PC-9 (cell line): ENCODE data around the gene KIAA1671. TPM values are rescaled to one million over a fixed set of nuclear protein-coding genes. Genes with fewer than 3 reads are reported as not detected.

Experiments
- BruUV-seq: library from RNA; stranded (reverse); fragments of 400-500 nt; replicated peaks from 2 replicates; lab custom pipeline; 2021; lab: Mats Ljungman, UMichigan
- CTCF ChIA-PET: fragments of 300-600 bp; sonication (Branson Sonifier 250); formaldehyde crosslinking; loops from one replicate; lab custom pipeline; 2022; ENCODE audit warnings: antibody characterized with exemption; lab: Charles Lee
- POLR2A ChIA-PET: fragments of 300-600 bp; sonication (Branson Sonifier 250); formaldehyde crosslinking; loops from one replicate; lab custom pipeline; 2022; ENCODE audit warnings: antibody characterized with exemption; ENCODE audit not compliant: unreplicated experiment; lab: Charles Lee
- DNase-seq, 2 experiments: peaks; one replicate each; pipeline versions ENCODE4 v3.0.0 to v3.0.0-alpha.2; 2015 to 2022; ENCODE audit warnings: mixed read lengths in 1 of 2
- H2AFZ ChIP-seq: fragments of 200-600 bp; sonication (generic); 2 replicates; pipeline ENCODE4 v1.8.1; 2017; ENCODE audit warnings: antibody characterized with exemption
- H3F3A ChIP-seq: fragments of 200-600 bp; sonication (generic); 2 replicates; pipeline ENCODE4 v1.8.1; 2017; ENCODE audit warnings: antibody characterized with exemption, mild to moderate bottlenecking, low read depth; ENCODE audit not compliant: insufficient read depth
- H3K27ac ChIP-seq: fragments of 200-600 bp; sonication (generic); 2 replicates; pipeline ENCODE4 v1.6.1; 2016; ENCODE audit warnings: mixed run types
- H3K27me3 ChIP-seq: fragments of 200-600 bp; sonication (generic); 2 replicates; pipeline ENCODE4 v1.6.1; 2016; ENCODE audit warnings: low read depth, mixed run types; ENCODE audit not compliant: insufficient read depth
- H3K36me3 ChIP-seq: fragments of 200-600 bp; sonication (generic); 2 replicates; pipeline ENCODE4 v1.6.1; 2016; ENCODE audit warnings: low read depth, mixed run types
- H3K4me1 ChIP-seq: fragments of 200-600 bp; sonication (generic); replicated peaks from 2 replicates; pipeline ENCODE4 v1.6.1; 2016; ENCODE audit warnings: mixed run types; ENCODE audit not compliant: insufficient read depth
- H3K4me2 ChIP-seq: fragments of 200-600 bp; sonication (generic); 2 replicates; pipeline ENCODE4 v1.6.1; 2017; ENCODE audit warnings: mixed run types
- H3K4me3 ChIP-seq: fragments of 200-600 bp; sonication (generic); 2 replicates; pipeline ENCODE4 v1.6.1; 2016; ENCODE audit warnings: mixed run types
- H3K79me2 ChIP-seq: fragments of 200-600 bp; sonication (generic); 2 replicates; pipeline ENCODE4 v1.6.1; 2017; ENCODE audit warnings: low read depth, mixed run types
- H3K9me2 ChIP-seq: fragments of 200-600 bp; sonication (generic); 2 replicates; pipeline ENCODE4 v1.8.1; 2017; ENCODE audit warnings: mild to moderate bottlenecking; ENCODE audit not compliant: insufficient read depth
- H3K9me3 ChIP-seq: fragments of 200-600 bp; sonication (generic); 2 replicates; pipeline ENCODE4 v1.8.1; 2016; ENCODE audit warnings: low read depth; ENCODE audit not compliant: insufficient read depth
- H4K20me1 ChIP-seq: fragments of 200-600 bp; sonication (generic); 2 replicates; pipeline ENCODE4 v1.8.1; 2017; ENCODE audit not compliant: insufficient read depth
- EZH2 ChIP-seq: fragments of 200-600 bp; sonication (generic); IDR thresholded peaks from 2 replicates; pipeline ENCODE4 v1.8.0; 2017; ENCODE audit warnings: antibody characterized with exemption, low read depth
- intact Hi-C: fragments of 100-400 bp; cut with micrococcal nuclease; formaldehyde crosslinking; loops from one replicate; pipeline ENCODE4 v1.10.0; 2022; ENCODE audit not compliant: unreplicated experiment
- total RNA-seq: library from RNA; stranded (reverse); gene quantifications from 2 replicates; pipeline ENCODE4 v1.2.3, GENCODE V29; 2021
- TF ChIP-seq, protein P1 (sequence below): fragments of 200-600 bp; sonication (generic); conservative IDR thresholded peaks from 2 replicates; pipeline ENCODE4 v1.6.1; 2017; ENCODE audit warnings: mixed run types, antibody characterized with exemption, mild to moderate bottlenecking, moderate library complexity

The KIAA1671 gene
- total RNA-seq, 1 experiment from 2014 or later = 44.3 TPM

DNA sequence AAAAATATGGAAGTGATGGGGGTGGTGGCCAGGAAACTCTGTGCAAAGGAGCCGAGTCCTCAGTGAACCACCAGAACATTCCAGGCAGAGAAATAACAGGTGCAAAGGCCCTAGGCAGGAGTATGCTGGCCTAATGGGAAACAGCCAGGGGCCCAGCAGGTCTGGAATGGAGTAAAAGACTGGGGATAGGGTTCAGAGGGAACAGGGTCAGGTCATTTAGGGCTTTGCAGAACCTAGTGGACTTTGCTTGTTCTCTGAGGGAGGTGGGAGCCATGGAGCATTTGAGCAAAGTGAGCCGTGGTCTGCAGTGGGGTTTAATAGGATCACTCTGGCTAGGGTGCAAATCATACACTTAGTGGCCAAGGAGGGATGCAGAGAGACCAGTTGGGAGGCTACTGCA, 255.8 kb downstream of the KIAA1671 start:
- Histone ChIP-seq H3K79me2 (no peaks in the 10 kb centered on the region), H3K4me3 (no peak overlapping the region), H4K20me1 (no peaks in the 10 kb centered on the region), H2AFZ (no peak overlapping the region), H3K9me2 (no peaks in the 10 kb centered on the region), H3K4me1 (no peaks in the 10 kb centered on the region), H3K36me3 (no peaks in the 10 kb centered on the region), H3K27me3 (no peaks in the 10 kb centered on the region), H3K27ac (no peak overlapping the region), H3F3A (no peaks in the 10 kb centered on the region), H3K9me3 (no peaks in the 10 kb centered on the region), H3K4me2 (no peak overlapping the region)
- no TSS peak for BruUV-seq
- no peak for DNase-seq
- ChIA-PET CTCF (no interaction called here), POLR2A (no interaction called here)
- TF ChIP-seq, protein P1, sequence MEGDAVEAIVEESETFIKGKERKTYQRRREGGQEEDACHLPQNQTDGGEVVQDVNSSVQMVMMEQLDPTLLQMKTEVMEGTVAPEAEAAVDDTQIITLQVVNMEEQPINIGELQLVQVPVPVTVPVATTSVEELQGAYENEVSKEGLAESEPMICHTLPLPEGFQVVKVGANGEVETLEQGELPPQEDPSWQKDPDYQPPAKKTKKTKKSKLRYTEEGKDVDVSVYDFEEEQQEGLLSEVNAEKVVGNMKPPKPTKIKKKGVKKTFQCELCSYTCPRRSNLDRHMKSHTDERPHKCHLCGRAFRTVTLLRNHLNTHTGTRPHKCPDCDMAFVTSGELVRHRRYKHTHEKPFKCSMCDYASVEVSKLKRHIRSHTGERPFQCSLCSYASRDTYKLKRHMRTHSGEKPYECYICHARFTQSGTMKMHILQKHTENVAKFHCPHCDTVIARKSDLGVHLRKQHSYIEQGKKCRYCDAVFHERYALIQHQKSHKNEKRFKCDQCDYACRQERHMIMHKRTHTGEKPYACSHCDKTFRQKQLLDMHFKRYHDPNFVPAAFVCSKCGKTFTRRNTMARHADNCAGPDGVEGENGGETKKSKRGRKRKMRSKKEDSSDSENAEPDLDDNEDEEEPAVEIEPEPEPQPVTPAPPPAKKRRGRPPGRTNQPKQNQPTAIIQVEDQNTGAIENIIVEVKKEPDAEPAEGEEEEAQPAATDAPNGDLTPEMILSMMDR = no peak
- no peak for TF ChIP-seq EZH2
- intact Hi-C loops = loop anchor here (10.0 kb wide), 1 partner anchor 566 kb away; no protein-coding TSS in a partner anchor

DNA sequence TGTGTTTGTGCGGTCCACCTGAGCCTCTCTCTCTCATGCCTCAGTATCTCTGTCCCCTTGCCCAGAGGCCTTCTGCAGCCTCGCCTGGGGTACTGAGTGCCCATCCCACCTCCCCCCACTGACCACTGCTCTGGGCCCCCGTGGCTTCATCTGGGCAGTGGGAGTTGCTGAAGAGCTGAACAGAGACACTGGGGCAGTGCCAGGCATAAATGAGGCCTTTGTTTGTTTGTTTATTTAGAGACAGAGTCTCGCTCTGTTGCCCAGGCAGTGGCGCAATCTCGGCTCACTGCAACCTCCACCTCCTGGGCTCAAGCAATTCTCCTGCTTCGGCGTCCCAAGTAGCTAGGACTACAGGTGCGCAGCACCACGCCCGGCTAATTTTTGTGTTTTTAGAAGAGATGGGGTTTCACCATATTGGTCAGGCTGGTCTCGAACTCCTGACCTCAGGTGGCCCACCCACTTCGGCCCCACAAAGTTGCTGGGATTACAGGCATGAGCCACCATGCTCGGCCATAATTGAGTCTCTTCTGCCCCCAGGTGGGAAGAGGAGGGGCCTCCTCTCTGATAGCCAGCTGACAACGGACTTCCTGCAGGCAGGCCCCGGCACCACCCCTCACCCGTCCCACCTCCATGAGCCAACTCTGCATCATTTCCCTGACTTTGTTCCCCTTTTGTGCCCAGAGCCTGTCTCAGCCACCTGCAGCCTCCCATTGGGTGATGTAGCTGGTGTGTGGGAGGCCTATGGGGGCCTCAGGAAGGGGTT, 256.4 kb downstream of the KIAA1671 start:
- intact Hi-C loops = loop anchor here (10.0 kb wide), 1 partner anchor 566 kb away; no protein-coding TSS in a partner anchor
- CTCF ChIA-PET = no interaction called here
- H3K27me3 ChIP-seq = no peaks in the 10 kb centered on the region
- BruUV-seq = no TSS peak
- DNase-seq = no peak
- no peaks in the 10 kb centered on the region for H3K9me2 ChIP-seq
- H3F3A ChIP-seq = no peaks in the 10 kb centered on the region
- no peaks in the 10 kb centered on the region for H3K79me2 ChIP-seq
- H3K4me1 ChIP-seq = no peaks in the 10 kb centered on the region
- H3K4me3 ChIP-seq = no peak overlapping the region
- H3K27ac ChIP-seq = no peak overlapping the region
- no peaks in the 10 kb centered on the region for H3K9me3 ChIP-seq
- POLR2A ChIA-PET = no interaction called here
- H4K20me1 ChIP-seq = no peaks in the 10 kb centered on the region
- H2AFZ ChIP-seq = no peak overlapping the region
- TF ChIP-seq, protein P1 = no peak
- TF ChIP-seq EZH2 = no peak
- H3K4me2 ChIP-seq = no peak overlapping the region
- H3K36me3 ChIP-seq = no peaks in the 10 kb centered on the region

DNA sequence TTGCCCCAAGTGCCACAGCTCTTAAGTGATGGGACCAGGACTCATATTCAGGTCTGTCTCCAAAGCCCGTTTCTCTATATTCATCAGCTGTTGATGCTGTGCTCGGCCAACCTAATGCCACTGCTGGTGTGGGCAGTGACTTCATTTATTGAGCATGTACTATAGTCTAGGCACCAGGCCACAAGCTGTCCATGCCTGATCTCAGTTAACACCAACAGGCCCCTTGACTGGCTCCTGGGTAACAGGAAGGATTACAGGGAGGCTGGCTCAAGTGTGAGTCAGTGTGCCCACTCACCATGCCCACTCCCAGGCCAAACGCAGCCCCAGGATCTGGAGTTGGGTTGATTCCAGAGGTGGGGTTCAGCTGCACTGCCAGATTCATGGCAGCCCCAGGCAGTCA, 258.3 kb downstream of the KIAA1671 start:
- no peak overlapping the region for H3K27ac ChIP-seq
- no peak overlapping the region for H2AFZ ChIP-seq
- H3K27me3 ChIP-seq = no peaks in the 10 kb centered on the region
- H3K79me2 ChIP-seq = no peaks in the 10 kb centered on the region
- H3K4me3 ChIP-seq = no peak overlapping the region
- DNase-seq = no peak
- no peaks in the 10 kb centered on the region for H3K36me3 ChIP-seq
- H4K20me1 ChIP-seq = no peaks in the 10 kb centered on the region
- no peaks in the 10 kb centered on the region for H3F3A ChIP-seq
- H3K9me2 ChIP-seq = no peaks in the 10 kb centered on the region
- intact Hi-C loops = no loop called here
- H3K9me3 ChIP-seq = no peaks in the 10 kb centered on the region
- BruUV-seq = no TSS peak
- TF ChIP-seq EZH2 = no peak
- TF ChIP-seq, protein P1 = no peak
- no peak overlapping the region for H3K4me2 ChIP-seq
- POLR2A ChIA-PET = no interaction called here
- CTCF ChIA-PET = no interaction called here
- no peaks in the 10 kb centered on the region for H3K4me1 ChIP-seq
